PFSK-1 (cell line): ENCODE measurements around the gene LRRC27.

ENCODE experiments used
- FOXP2 ChIP-seq: optimal IDR thresholded peaks from 2 replicates; pipeline ENCODE3; 2011; ENCODE audit warnings: borderline replicate concordance, control low read depth, inconsistent platforms; ENCODE audit not compliant: insufficient read depth; ENCODE audit errors: extremely low read length, extremely low read depth
- POLR2AphosphoS5 ChIP-seq: IDR thresholded peaks from 2 replicates; pipeline ENCODE4 v1.6.1; 2012; ENCODE audit warnings: low read depth, mild to moderate bottlenecking, control low read depth, low read length, moderate library complexity
- TAF1 ChIP-seq: IDR thresholded peaks from 2 replicates; pipeline ENCODE4 v1.6.1; 2012; ENCODE audit warnings: low read length, control low read depth, borderline replicate concordance; ENCODE audit not compliant: insufficient read depth
- TF ChIP-seq, protein P1 (sequence below), 2 experiments: IDR thresholded peaks; 2 replicates each; pipeline versions ENCODE4 v1.6.1 to v1.8.0; 2011 to 2012; ENCODE audit warnings: low read depth in 2 of 2, low read length in 2 of 2, control low read depth in 1 of 2, inconsistent platforms in 1 of 2, mild to moderate bottlenecking in 1 of 2, moderate library complexity in 1 of 2; ENCODE audit not compliant: insufficient read depth in 1 of 2

GRCh38 chr10:132339276-132339675 is 7.3 kb downstream of the LRRC27 start:
- TF ChIP-seq FOXP2 (no peak), POLR2AphosphoS5 (no peak), TAF1 (no peak)
- TF ChIP-seq, protein P1, sequence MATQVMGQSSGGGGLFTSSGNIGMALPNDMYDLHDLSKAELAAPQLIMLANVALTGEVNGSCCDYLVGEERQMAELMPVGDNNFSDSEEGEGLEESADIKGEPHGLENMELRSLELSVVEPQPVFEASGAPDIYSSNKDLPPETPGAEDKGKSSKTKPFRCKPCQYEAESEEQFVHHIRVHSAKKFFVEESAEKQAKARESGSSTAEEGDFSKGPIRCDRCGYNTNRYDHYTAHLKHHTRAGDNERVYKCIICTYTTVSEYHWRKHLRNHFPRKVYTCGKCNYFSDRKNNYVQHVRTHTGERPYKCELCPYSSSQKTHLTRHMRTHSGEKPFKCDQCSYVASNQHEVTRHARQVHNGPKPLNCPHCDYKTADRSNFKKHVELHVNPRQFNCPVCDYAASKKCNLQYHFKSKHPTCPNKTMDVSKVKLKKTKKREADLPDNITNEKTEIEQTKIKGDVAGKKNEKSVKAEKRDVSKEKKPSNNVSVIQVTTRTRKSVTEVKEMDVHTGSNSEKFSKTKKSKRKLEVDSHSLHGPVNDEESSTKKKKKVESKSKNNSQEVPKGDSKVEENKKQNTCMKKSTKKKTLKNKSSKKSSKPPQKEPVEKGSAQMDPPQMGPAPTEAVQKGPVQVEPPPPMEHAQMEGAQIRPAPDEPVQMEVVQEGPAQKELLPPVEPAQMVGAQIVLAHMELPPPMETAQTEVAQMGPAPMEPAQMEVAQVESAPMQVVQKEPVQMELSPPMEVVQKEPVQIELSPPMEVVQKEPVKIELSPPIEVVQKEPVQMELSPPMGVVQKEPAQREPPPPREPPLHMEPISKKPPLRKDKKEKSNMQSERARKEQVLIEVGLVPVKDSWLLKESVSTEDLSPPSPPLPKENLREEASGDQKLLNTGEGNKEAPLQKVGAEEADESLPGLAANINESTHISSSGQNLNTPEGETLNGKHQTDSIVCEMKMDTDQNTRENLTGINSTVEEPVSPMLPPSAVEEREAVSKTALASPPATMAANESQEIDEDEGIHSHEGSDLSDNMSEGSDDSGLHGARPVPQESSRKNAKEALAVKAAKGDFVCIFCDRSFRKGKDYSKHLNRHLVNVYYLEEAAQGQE (IDR thresholded peaks at IDR 0.05; ENCODE audit: insufficient read depth in 1 of 2, low read depth in 2 of 2, low read length in 2 of 2), result no peak
